ENCODE data around the gene CBARP. TPM values are rescaled to one million over a fixed set of nuclear protein-coding genes. Genes with fewer than 3 reads are reported as not detected.
A peak's percentile ranks its signal among the peaks of the same experiment; 100 is the strongest.

Gene CBARP, protein sequence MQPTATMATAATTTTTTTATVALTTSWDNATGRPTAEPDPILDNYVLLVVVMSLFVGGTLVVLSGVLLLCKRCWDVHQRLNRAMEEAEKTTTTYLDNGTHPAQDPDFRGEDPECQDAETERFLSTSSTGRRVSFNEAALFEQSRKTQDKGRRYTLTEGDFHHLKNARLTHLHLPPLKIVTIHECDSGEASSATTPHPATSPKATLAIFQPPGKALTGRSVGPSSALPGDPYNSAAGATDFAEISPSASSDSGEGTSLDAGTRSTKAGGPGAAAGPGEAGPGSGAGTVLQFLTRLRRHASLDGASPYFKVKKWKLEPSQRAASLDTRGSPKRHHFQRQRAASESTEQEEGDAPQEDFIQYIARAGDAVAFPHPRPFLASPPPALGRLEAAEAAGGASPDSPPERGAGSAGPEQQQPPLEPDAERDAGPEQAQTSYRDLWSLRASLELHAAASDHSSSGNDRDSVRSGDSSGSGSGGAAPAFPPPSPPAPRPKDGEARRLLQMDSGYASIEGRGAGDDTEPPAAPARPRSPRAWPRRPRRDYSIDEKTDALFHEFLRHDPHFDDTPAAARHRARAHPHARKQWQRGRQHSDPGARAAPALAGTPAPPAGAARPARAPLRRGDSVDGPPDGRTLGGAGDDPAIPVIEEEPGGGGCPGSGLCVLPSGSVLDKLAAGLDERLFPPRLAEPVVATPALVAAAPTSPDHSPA
- total RNA-seq, result 1.1 TPM
- polyA plus RNA-seq (ENCODE audit: insufficient read depth, low read depth, low replicate concordance), result 1.0 TPM
- long read RNA-seq, donor 1, partial matches to known transcripts, result 472 of 478 reads
- long read RNA-seq, donor 1, other reads (novel, unspliced or antisense), result 5 of 478 reads
- long read RNA-seq, donor 2, partial matches to known transcripts, result 280 of 288 reads
- long read RNA-seq, donor 2, other reads (novel, unspliced or antisense), result 8 of 288 reads
- long read RNA-seq, donor 3, result 0 reads
- long read RNA-seq, donor 4, partial matches to known transcripts, result 506 of 518 reads
- long read RNA-seq, donor 4, other reads (novel, unspliced or antisense), result 12 of 518 reads
- long read RNA-seq, donor 5, partial matches to known transcripts, result 0 of 19 reads
- long read RNA-seq, donor 5, other reads (novel, unspliced or antisense), result 19 of 19 reads
- long read RNA-seq, donor 6, partial matches to known transcripts, result 325 of 340 reads
- long read RNA-seq, donor 6, other reads (novel, unspliced or antisense), result 15 of 340 reads
- long read RNA-seq, donor 7, partial matches to known transcripts, result 1 of 2 reads
- long read RNA-seq, donor 7, other reads (novel, unspliced or antisense), result 0 of 2 reads
- long read RNA-seq, donor 8, result 0 reads
- long read RNA-seq, donor 9, partial matches to known transcripts, result 783 of 950 reads
- long read RNA-seq, donor 9, other reads (novel, unspliced or antisense), result 167 of 950 reads
- long read RNA-seq, donor 10, partial matches to known transcripts, result 37 of 44 reads
- long read RNA-seq, donor 10, other reads (novel, unspliced or antisense), result 6 of 44 reads

GRCh38 chr19:1237754-1238368 is at the start of gene CBARP:
CBARP (minus strand) TSS chr19:1238005; CDS start chr19:1236100, 1,905 bp downstream.
- intact Hi-C loops (cut with DNase I), result no loop called here
- peak within 1 kb of the TSS in 1 of 3 donors; percentile 26 for H3K9ac ChIP-seq (ENCODE audit: low read length in 3 of 3)
- peak within 1 kb of the TSS in 1 of 3 donors; percentile 43 for H3K4me3 ChIP-seq (ENCODE audit: low read length in 3 of 3)

DNA sequence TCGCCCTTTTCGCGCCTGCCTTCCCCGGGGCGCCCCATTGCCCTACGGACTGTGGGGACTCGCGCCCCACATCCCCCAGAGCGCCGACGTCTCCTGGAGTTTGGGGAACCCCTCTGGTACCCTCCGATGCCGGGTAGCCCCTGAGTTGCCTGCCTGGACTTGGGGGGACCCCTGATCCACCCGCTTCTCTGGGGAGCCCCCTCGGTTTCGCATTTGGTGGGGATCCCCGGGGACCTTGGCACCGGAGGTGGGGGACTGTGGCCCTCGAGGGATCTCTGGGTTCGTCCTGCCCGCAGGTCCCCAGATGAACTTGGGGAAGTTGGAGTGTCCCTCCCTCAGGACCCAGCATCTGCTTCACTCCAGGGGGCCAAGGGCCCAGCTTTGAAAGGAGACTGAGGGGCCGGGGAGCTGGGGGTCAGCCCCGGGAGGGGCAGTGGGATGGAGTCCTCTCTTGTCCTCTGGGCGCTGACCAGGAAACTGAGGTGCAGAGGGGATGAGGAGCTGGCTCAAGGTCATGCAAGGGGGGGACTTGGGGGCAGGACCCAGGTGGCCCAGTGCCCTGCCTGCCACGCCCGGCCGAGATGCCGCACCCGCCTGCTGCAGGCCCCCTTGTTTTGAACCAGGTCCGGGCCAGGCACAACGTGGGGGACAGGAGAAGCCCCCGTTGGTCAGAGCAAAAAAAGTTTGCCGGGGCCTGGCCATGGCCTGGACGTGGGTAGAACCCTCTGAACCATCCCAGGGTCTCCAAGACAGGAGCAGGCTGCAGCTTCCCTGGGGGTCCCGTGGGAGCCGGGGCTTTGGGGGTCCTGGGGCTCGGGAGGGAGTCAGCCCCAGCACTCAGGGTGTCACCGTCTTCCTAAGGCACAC is 48.9 kb upstream of the CBARP start:
- H3K36me3 ChIP-seq (ENCODE audit: control insufficient read depth in 2 of 3, insufficient read depth in 3 of 3, low read length in 3 of 3), result no peaks in the 10 kb centered on the region
- H3K9me3 ChIP-seq (ENCODE audit: control insufficient read depth in 2 of 3, insufficient read depth in 1 of 3, low read length in 3 of 3), result no peaks in the 10 kb centered on the region
- H3K4me3 ChIP-seq (ENCODE audit: low read length in 3 of 3), result no peak overlapping the region
- H3K27ac ChIP-seq (ENCODE audit: low read depth in 2 of 2, low read length in 2 of 2), result no peak overlapping the region
- DNase-seq (no peak), FAIRE-seq (no peak)
- intact Hi-C loops (cut with DNase I), result no loop called here
- no peaks in the 10 kb centered on the region for H3K4me1 ChIP-seq (ENCODE audit: control insufficient read depth in 2 of 3, insufficient read depth in 2 of 3, low read depth in 1 of 3, low read length in 3 of 3)
- H3K9ac ChIP-seq (ENCODE audit: low read length in 3 of 3), result no peak overlapping the region
- TF ChIP-seq, protein P1, sequence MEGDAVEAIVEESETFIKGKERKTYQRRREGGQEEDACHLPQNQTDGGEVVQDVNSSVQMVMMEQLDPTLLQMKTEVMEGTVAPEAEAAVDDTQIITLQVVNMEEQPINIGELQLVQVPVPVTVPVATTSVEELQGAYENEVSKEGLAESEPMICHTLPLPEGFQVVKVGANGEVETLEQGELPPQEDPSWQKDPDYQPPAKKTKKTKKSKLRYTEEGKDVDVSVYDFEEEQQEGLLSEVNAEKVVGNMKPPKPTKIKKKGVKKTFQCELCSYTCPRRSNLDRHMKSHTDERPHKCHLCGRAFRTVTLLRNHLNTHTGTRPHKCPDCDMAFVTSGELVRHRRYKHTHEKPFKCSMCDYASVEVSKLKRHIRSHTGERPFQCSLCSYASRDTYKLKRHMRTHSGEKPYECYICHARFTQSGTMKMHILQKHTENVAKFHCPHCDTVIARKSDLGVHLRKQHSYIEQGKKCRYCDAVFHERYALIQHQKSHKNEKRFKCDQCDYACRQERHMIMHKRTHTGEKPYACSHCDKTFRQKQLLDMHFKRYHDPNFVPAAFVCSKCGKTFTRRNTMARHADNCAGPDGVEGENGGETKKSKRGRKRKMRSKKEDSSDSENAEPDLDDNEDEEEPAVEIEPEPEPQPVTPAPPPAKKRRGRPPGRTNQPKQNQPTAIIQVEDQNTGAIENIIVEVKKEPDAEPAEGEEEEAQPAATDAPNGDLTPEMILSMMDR (IDR thresholded peaks at IDR 0.05; ENCODE audit: borderline replicate concordance, extremely low read depth, insufficient read depth), result no peak
- H3K27me3 ChIP-seq (ENCODE audit: control insufficient read depth, insufficient read depth, low read length), result no peaks in the 10 kb centered on the region

More at GRCh38 chr19:1237754-1238368, at the start of gene CBARP:
- no peaks in the 10 kb centered on the region for H3K9me3 ChIP-seq (ENCODE audit: control insufficient read depth in 2 of 3, insufficient read depth in 1 of 3, low read length in 3 of 3)
- no peaks in the 10 kb centered on the region for H3K27me3 ChIP-seq (ENCODE audit: control insufficient read depth, insufficient read depth, low read length)
- FAIRE-seq (no peak), DNase-seq (peak in 2 of 5 donors; percentile 77 to 85)
- H3K27ac ChIP-seq (ENCODE audit: low read depth in 2 of 2, low read length in 2 of 2), result peak within 1 kb of the TSS; percentile 43 to 51
- peaks cover 0 to 19% (median 6%) of the 10 kb centered on the region in 3 donors for H3K4me1 ChIP-seq (ENCODE audit: control insufficient read depth in 2 of 3, insufficient read depth in 2 of 3, low read depth in 1 of 3, low read length in 3 of 3)
- H3K36me3 ChIP-seq (ENCODE audit: control insufficient read depth in 2 of 3, insufficient read depth in 3 of 3, low read length in 3 of 3), result no peaks in the 10 kb centered on the region
- TF ChIP-seq, protein P1 (IDR thresholded peaks at IDR 0.05; ENCODE audit: borderline replicate concordance, extremely low read depth, insufficient read depth), result no peak

Data from kidney (tissue), 22 donors.